Peyer's patch (tissue), 4 donors: ENCODE data around the gene KRTAP10-12.

Source experiments
- CTCF ChIP-seq, 6 experiments: fragments of 450-650 bp in 4 of 6; fragments of 200-600 bp in 2 of 6; sonication (generic) in 1 of 6; IDR thresholded peaks; one replicate each; pipeline ENCODE4 v1.5.1; 2017 to 2019; ENCODE audit warnings: antibody characterized with exemption in 6 of 6, mild to moderate bottlenecking in 3 of 6, moderate library complexity in 1 of 6
- POLR2A ChIP-seq, 2 donors: fragments of 450-650 bp; IDR thresholded peaks; one replicate each; pipeline ENCODE4 v1.5.1; 2017; ENCODE audit warnings: antibody characterized with exemption in 2 of 2, mild to moderate bottlenecking in 2 of 2, moderate library complexity in 2 of 2

GRCh38 chr21:44732263-44732662 lies 35.3 kb downstream of the KRTAP10-12 start:
- no peak for TF ChIP-seq CTCF (IDR thresholded peaks at IDR 0.05)
- no peak for TF ChIP-seq POLR2A (IDR thresholded peaks at IDR 0.05)
